ENCODE measurements around the gene DCC. TPM values are rescaled to one million over a fixed set of nuclear protein-coding genes. Genes with fewer than 3 reads are reported as not detected.

DCC gene
- polyA plus RNA-seq, 1 donor = 0.58 TPM

DNA sequence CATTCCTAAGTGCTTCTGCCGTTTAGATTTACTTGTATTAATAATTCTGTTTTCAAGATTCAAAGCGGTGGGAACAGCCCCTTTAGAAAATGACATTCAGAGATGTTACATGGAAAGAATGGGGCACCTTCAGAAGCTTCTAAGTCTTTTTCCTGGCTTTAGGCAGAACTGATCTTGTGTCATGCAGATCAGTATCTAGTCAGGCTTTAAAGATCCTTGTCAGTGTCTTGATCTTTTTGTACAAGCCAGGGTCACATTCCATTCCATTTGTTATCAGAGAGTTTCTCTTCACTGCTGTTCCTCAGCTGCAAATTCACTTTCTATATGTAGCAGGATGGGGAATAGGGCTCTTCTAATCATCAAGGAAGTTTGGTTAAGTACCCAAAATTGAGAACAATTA, 275.3 kb downstream of the DCC start:
- no peak overlapping the region for H3K27ac ChIP-seq (ENCODE audit: low read length)
- no CpG with 5 or more reads among the region's 2 CpGs for WGBS (ENCODE audit: insufficient coverage, low lambda C conversion rate)
- no peaks in the 10 kb centered on the region for H3K9me3 ChIP-seq (ENCODE audit: control insufficient read depth, low read depth, low read length)

DNA sequence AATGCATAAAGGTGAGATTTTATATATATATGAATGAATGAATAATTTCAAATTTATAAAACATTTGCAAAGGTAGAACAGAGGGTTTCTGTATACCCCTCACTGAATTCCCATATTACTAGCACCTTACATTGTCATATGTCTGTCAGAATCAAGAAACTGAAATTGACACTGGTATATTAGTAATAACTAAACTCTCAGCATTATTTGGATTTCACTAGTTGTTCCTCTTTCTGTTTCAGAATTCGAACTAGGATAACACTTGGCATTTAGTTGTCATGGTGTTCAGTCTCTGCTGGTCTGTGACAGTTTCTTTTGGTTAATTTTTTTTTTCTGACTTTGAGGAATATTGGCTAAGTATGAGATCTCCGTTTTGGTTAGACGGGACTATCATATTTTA, 275.9 kb downstream of the DCC start:
- 96% methylated on average over 3 of the region's 3 CpGs for WGBS (ENCODE audit: insufficient coverage, low lambda C conversion rate)
- no peaks in the 10 kb centered on the region for H3K9me3 ChIP-seq (ENCODE audit: control insufficient read depth, low read depth, low read length)

More for the DNA sequence above, 275.3 kb downstream of the DCC start:
- Histone ChIP-seq H3K36me3 (ENCODE audit: control insufficient read depth, insufficient read depth, low read length) (no peaks in the 10 kb centered on the region), H3K4me1 (ENCODE audit: control insufficient read depth, insufficient read depth, low read length) (peaks cover 11% of the 10 kb centered on the region), H3K27me3 (ENCODE audit: control insufficient read depth, insufficient read depth, low read length) (no peaks in the 10 kb centered on the region), H3K4me3 (ENCODE audit: low read length) (no peak overlapping the region)
- no peak for DNase-seq

DNA sequence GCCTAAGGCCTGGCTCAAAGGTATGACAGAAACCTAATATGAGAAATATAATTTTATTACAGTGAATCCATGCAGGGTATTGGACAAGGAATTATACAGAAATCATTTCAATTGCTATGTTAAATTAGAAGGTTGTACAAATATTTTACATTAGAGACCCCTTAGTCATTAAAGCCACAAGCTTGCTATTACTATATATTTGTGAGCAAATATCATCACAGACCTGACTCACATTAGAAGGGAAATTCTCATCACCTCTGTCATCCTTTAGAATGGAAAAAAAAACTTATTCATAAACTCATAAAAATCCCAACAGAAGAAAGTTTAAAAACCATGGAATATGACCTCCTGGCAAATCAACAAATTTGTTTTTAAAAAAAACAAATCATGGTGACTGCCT, 277.9 kb downstream of the DCC start:
- Histone ChIP-seq H3K27ac (ENCODE audit: low read length) (no peak overlapping the region), H3K4me1 (ENCODE audit: control insufficient read depth, insufficient read depth, low read length) (peaks cover 2% of the 10 kb centered on the region), H3K9me3 (ENCODE audit: control insufficient read depth, low read depth, low read length) (no peaks in the 10 kb centered on the region), H3K27me3 (ENCODE audit: control insufficient read depth, insufficient read depth, low read length) (no peaks in the 10 kb centered on the region), H3K4me3 (ENCODE audit: low read length) (no peak overlapping the region), H3K36me3 (ENCODE audit: control insufficient read depth, insufficient read depth, low read length) (no peaks in the 10 kb centered on the region)
- no peak for DNase-seq

More for the DNA sequence above, 275.9 kb downstream of the DCC start:
- Histone ChIP-seq H3K36me3 (ENCODE audit: control insufficient read depth, insufficient read depth, low read length) (no peaks in the 10 kb centered on the region), H3K27me3 (ENCODE audit: control insufficient read depth, insufficient read depth, low read length) (no peaks in the 10 kb centered on the region), H3K4me1 (ENCODE audit: control insufficient read depth, insufficient read depth, low read length) (peaks cover 11% of the 10 kb centered on the region), H3K4me3 (ENCODE audit: low read length) (no peak overlapping the region), H3K27ac (ENCODE audit: low read length) (no peak overlapping the region)
- no peak for DNase-seq

DNA sequence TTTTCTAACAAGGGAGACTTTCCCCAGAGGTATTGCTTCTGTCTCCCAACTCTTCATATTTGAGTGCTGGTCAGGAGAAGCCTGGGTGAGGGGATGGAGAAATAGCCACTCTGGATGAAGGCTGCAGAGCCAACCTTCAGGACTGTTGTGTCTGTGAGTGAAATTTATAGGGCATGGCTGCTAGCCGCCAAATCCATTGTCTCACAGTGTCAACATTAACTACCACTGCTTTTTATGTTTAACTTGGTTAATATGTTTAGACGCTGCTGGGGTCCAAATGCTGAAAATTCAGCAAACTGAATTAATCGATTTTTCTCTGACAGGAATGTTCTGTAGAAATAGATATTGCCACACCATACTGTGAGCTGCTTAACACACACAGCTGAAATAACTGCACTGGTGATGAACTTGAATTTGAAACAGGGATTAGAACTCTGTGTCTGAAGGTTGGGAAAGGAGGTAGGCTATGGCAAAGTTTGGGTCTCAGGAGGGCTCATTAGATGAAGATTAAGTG, 281.0 kb downstream of the DCC start:
- Histone ChIP-seq H3K36me3 (ENCODE audit: control insufficient read depth, insufficient read depth, low read length) (no peaks in the 10 kb centered on the region), H3K27ac (ENCODE audit: low read length) (no peak overlapping the region), H3K9me3 (ENCODE audit: control insufficient read depth, low read depth, low read length) (no peaks in the 10 kb centered on the region), H3K4me1 (ENCODE audit: control insufficient read depth, insufficient read depth, low read length) (no peaks in the 10 kb centered on the region), H3K27me3 (ENCODE audit: control insufficient read depth, insufficient read depth, low read length) (no peaks in the 10 kb centered on the region), H3K4me3 (ENCODE audit: low read length) (no peak overlapping the region)
- no CpG with 5 or more reads among the region's 3 CpGs for WGBS (ENCODE audit: insufficient coverage, low lambda C conversion rate)
- DNase-seq = no peak

DNA sequence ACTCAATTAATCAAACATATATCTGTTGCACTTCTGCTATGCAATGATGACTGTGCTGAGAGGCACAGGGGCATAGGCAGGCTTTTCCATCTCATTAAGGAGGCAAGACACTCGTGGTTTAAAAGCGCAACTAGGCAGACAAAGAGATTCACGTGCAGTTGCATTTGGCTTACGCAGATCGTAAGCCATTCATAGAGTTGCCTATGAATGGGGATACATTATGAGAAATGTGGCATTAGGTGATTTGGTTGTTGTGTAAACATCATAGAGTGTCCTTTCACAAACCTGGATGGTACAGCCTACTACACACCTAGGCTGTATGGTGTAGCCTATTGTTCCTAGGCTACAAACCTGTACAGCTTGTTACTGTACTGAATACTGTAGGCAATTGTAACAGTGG, 284.7 kb downstream of the DCC start:
- WGBS (ENCODE audit: insufficient coverage, low lambda C conversion rate) = 87% methylated on average over 3 of the region's 5 CpGs
- H3K27me3 ChIP-seq (ENCODE audit: control insufficient read depth, insufficient read depth, low read length) = no peaks in the 10 kb centered on the region
- H3K4me3 ChIP-seq (ENCODE audit: low read length) = no peak overlapping the region
- DNase-seq = no peak
- no peaks in the 10 kb centered on the region for H3K9me3 ChIP-seq (ENCODE audit: control insufficient read depth, low read depth, low read length)
- H3K4me1 ChIP-seq (ENCODE audit: control insufficient read depth, insufficient read depth, low read length) = no peaks in the 10 kb centered on the region
- H3K36me3 ChIP-seq (ENCODE audit: control insufficient read depth, insufficient read depth, low read length) = no peaks in the 10 kb centered on the region
- H3K27ac ChIP-seq (ENCODE audit: low read length) = no peak overlapping the region

DNA sequence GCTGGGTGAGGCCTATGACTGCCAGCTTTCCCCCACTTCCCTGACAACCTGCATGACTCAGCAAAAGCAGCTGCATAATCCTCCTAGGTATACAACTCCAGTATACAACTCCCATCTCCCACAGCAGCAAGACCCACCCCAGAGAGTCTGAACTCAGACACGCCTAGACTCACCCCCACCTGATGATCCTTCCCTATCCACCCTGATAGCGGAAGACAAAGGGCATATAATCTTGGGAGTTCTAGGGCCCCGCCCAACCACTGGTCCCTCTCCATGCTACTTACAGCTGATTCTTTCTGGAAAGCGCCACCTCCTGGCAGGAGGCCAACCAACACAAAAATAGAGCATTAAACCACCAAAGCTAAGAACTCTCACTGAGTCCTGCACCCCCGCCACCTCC, 296.5 kb downstream of the DCC start:
- no peaks in the 10 kb centered on the region for H3K4me1 ChIP-seq (ENCODE audit: control insufficient read depth, insufficient read depth, low read length)
- DNase-seq = peak; percentile 19 to 52
- no peak overlapping the region for H3K4me3 ChIP-seq (ENCODE audit: low read length)
- H3K27me3 ChIP-seq (ENCODE audit: control insufficient read depth, insufficient read depth, low read length) = no peaks in the 10 kb centered on the region
- H3K36me3 ChIP-seq (ENCODE audit: control insufficient read depth, insufficient read depth, low read length) = no peaks in the 10 kb centered on the region
- H3K27ac ChIP-seq (ENCODE audit: low read length) = no peak overlapping the region
- no CpG with 5 or more reads among the region's 5 CpGs for WGBS (ENCODE audit: insufficient coverage, low lambda C conversion rate)
- H3K9me3 ChIP-seq (ENCODE audit: control insufficient read depth, low read depth, low read length) = no peaks in the 10 kb centered on the region

DNA sequence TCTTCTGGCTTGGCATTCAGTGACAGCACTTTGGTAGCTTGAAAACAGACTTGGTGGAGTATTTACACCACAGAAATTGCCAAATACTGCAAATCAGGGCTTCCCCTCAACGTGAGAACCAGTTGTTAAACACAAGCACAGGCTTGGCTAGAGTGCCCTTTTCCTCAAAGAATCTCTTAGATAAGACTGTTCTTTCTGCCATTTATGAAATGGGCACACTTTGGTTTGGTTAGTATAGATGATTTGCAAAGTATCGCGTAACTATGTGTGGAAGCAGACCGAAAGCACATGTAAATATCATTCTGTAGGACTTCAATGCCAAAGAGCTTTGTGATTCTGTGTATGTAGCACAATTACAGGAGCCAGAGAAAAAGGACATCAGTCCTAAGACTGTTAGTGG, 308.2 kb downstream of the DCC start:
- no peaks in the 10 kb centered on the region for H3K27me3 ChIP-seq (ENCODE audit: control insufficient read depth, insufficient read depth, low read length)
- WGBS (ENCODE audit: insufficient coverage, low lambda C conversion rate) = 100% methylated on average over 1 of the region's 4 CpGs
- H3K27ac ChIP-seq (ENCODE audit: low read length) = no peak overlapping the region
- H3K4me3 ChIP-seq (ENCODE audit: low read length) = no peak overlapping the region
- H3K9me3 ChIP-seq (ENCODE audit: control insufficient read depth, low read depth, low read length) = no peaks in the 10 kb centered on the region
- H3K4me1 ChIP-seq (ENCODE audit: control insufficient read depth, insufficient read depth, low read length) = no peaks in the 10 kb centered on the region
- no peak for DNase-seq
- H3K36me3 ChIP-seq (ENCODE audit: control insufficient read depth, insufficient read depth, low read length) = no peaks in the 10 kb centered on the region

DNA sequence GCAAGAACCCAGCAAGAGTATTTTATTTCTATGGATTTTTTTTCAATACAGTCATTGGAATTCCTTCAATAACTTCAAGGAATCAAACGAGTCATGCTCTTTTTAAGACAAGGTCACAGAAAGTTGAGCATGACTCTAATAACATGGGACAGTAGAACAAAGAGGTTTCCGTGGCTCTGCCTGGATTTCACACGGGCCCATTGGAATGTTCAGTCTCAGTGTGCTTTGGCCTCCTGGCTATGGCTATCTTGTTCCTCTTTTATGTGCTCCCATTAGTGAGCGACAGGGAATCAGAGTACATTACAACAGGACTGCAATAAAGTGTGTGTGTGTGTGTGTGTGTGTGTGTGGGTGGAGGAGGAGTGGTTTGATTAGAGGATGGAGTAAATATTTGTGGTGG, 312.4 kb downstream of the DCC start:
- 29% methylated on average over 3 of the region's 4 CpGs for WGBS (ENCODE audit: insufficient coverage, low lambda C conversion rate)
- H3K36me3 ChIP-seq (ENCODE audit: control insufficient read depth, insufficient read depth, low read length) = no peaks in the 10 kb centered on the region
- no peaks in the 10 kb centered on the region for H3K4me1 ChIP-seq (ENCODE audit: control insufficient read depth, insufficient read depth, low read length)
- H3K4me3 ChIP-seq (ENCODE audit: low read length) = no peak overlapping the region
- DNase-seq = peak in 1 of 2 donors; percentile 25
- no peak overlapping the region for H3K27ac ChIP-seq (ENCODE audit: low read length)
- H3K9me3 ChIP-seq (ENCODE audit: control insufficient read depth, low read depth, low read length) = no peaks in the 10 kb centered on the region
- no peaks in the 10 kb centered on the region for H3K27me3 ChIP-seq (ENCODE audit: control insufficient read depth, insufficient read depth, low read length)

DNA sequence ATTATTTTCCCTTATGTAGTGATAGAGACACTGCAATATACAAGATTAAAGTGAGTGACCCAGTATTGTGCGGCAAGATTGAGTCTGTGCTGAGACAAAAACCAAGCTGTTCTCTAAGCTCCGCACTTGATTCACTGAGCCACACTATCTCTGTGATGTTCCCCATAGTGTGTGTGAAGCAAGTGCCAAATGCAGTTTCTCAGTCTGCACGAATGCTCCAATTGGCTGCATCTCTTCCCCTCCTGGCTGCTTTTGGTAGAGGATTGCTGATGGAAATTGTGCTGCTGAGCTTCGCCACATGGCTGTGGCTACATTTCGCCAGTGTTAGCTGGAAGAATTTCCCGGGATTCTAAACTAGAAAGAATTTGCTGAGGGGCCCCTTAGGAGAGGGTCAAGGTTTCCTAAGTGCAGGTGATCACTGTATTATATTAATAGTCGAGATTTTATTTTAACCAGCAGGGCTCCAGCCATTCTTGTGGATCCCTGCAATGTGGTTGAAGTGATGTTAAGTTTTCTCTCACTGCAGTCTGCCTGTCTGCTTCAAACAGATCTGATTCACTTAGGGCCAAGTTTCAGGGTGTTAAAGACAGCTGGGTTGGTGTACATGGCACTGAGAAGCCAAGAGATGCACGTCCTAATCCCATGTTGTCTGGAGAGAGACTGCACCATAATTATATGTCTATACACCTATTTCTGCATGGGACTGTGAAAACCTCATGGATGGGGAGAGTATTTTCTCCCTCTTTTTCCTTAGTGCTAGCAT, 317.2 kb downstream of the DCC start:
- no CpG with 5 or more reads among the region's 8 CpGs for WGBS (ENCODE audit: insufficient coverage, low lambda C conversion rate)
- no peak for DNase-seq
- H3K27ac ChIP-seq (ENCODE audit: low read length) = no peak overlapping the region
- no peaks in the 10 kb centered on the region for H3K27me3 ChIP-seq (ENCODE audit: control insufficient read depth, insufficient read depth, low read length)
- H3K4me3 ChIP-seq (ENCODE audit: low read length) = no peak overlapping the region
- H3K9me3 ChIP-seq (ENCODE audit: control insufficient read depth, low read depth, low read length) = no peaks in the 10 kb centered on the region
- H3K36me3 ChIP-seq (ENCODE audit: control insufficient read depth, insufficient read depth, low read length) = no peaks in the 10 kb centered on the region
- no peaks in the 10 kb centered on the region for H3K4me1 ChIP-seq (ENCODE audit: control insufficient read depth, insufficient read depth, low read length)

DNA sequence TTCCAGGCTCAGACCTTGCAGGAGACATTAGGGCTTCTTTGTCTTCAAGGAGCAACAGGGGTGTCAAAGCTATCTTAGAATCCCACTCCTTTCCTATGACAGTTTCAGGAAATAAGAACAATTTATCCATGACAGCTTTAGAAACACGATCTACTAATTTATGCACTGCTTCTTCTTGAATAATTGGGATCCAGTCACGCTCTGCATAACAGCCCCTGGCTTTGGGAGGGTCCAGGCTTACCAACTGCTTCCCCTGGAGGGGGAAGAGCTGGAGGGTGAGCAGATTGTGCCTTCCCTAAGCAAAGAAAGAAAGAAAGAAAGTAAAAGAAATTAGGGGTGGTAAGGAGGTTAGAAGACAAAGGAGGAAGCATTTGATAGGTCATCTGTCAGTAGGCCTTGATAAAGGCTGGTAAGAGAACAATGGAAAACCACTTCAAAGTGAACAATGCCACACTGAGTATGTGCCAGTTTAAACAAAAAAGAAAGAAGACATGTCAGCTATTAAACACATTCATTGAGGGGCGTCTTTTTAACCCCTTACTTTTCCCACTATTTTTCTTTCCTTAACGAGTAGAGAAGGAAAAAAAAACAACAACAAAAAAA, 327.6 kb downstream of the DCC start:
- no peaks in the 10 kb centered on the region for H3K27me3 ChIP-seq (ENCODE audit: control insufficient read depth, insufficient read depth, low read length)
- 87% methylated on average over 3 of the region's 4 CpGs for WGBS (ENCODE audit: insufficient coverage, low lambda C conversion rate)
- no peaks in the 10 kb centered on the region for H3K36me3 ChIP-seq (ENCODE audit: control insufficient read depth, insufficient read depth, low read length)
- H3K4me1 ChIP-seq (ENCODE audit: control insufficient read depth, insufficient read depth, low read length) = no peaks in the 10 kb centered on the region
- no peak overlapping the region for H3K4me3 ChIP-seq (ENCODE audit: low read length)
- no peak overlapping the region for H3K27ac ChIP-seq (ENCODE audit: low read length)
- DNase-seq = no peak
- H3K9me3 ChIP-seq (ENCODE audit: control insufficient read depth, low read depth, low read length) = no peaks in the 10 kb centered on the region

DNA sequence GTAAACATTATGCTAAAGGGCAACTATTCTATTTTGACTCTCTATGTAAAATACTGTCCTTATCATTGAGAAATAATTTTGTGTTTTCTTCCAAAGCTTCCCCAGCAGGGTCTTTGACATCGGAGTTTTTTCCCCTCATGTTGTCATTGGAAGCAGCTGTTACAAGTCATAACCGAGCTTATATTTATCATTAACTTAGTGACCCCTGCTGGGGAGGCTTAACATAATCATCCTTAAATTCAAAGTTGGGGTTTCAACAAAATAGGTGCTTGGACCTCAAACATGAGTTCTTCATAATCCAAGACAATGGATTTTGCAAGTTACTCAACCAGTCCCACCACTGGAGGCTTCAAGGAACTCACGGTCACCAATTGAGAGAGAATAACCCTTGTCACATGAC, 330.9 kb downstream of the DCC start:
- H3K4me3 ChIP-seq (ENCODE audit: low read length) = no peak overlapping the region
- H3K27me3 ChIP-seq (ENCODE audit: control insufficient read depth, insufficient read depth, low read length) = no peaks in the 10 kb centered on the region
- H3K27ac ChIP-seq (ENCODE audit: low read length) = no peak overlapping the region
- WGBS (ENCODE audit: insufficient coverage, low lambda C conversion rate) = no CpG with 5 or more reads among the region's 3 CpGs
- no peaks in the 10 kb centered on the region for H3K9me3 ChIP-seq (ENCODE audit: control insufficient read depth, low read depth, low read length)
- peak in 1 of 2 donors; percentile 40 for DNase-seq
- no peaks in the 10 kb centered on the region for H3K4me1 ChIP-seq (ENCODE audit: control insufficient read depth, insufficient read depth, low read length)
- no peaks in the 10 kb centered on the region for H3K36me3 ChIP-seq (ENCODE audit: control insufficient read depth, insufficient read depth, low read length)
